DMS53 (cell line): Measurements from ENCODE around the gene KCTD2.

Source experiments
- DNase-seq: peaks from one replicate; lab custom pipeline; 2025; lab: John Stamatoyannopoulos, UW

Gene KCTD2

DNA sequence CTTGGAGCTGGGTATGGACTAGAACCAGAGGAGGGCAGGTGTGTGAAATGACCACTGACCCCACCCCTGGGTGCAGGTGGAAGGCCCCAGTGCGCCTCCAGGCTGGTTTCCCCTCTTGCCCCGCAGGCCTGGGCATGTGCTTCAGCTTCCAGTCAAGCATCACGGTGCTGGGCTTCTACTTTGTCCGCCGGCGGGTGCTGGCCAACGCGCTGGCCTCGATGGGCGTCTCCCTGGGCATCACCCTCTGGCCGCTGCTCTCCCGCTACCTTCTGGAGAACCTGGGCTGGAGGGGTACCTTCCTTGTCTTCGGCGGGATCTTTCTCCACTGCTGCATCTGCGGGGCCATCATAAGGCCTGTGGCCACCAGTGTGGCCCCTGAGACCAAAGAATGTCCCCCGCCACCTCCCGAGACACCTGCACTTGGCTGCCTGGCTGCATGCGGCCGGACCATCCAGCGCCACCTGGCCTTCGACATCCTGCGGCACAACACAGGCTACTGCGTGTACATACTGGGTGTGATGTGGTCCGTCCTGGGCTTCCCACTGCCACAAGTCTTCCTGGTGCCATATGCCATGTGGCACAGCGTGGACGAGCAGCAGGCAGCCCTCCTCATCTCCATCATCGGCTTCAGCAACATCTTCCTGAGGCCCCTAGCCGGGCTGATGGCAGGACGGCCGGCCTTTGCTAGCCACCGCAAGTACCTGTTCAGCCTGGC, 53.0 kb downstream of the KCTD2 start:
- no peak for DNase-seq

DNA sequence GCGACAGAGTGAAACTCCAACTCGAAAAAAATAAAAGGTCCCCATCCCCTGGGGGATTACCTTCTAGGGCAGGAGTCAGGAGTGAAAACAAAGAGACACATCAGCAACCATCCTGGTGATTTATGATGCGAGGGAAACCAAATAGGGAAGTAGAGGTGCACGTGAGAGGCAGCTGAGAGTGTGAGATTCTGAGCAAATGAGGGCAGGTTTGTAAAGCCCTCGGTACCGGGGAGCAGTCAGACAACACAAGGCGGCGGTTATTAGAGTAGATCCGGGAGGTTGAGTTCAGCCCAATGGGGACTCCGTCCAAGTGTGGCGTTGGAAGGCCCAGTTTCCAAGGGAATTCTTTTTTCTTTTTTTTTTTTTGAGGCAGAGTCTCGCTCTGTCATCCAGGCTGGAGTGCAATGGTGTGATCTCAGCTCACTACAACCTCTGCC, 55.4 kb downstream of the KCTD2 start:
- DNase-seq = no peak

- DNase-seq = no peak
Observed at GRCh38 chr17:75103601-75104554, 56.9 kb downstream of the KCTD2 start.

GRCh38 chr17:75105126-75106080, 58.4 kb downstream of the KCTD2 start:
- peak; percentile 92 for DNase-seq

- no peak for DNase-seq
Observed at GRCh38 chr17:75108193-75108592, 61.2 kb downstream of the KCTD2 start.

- peak; percentile 34 for DNase-seq
Observed at GRCh38 chr17:75109046-75109406, 62.0 kb downstream of the KCTD2 start.

GRCh38 chr17:75109407-75110233, 62.6 kb downstream of the KCTD2 start, which contains the start of gene ARMC7:
ARMC7 (plus strand) TSS chr17:75109969; CDS start chr17:75110289, 320 bp downstream.
- peak; percentile 95 for DNase-seq

DNA sequence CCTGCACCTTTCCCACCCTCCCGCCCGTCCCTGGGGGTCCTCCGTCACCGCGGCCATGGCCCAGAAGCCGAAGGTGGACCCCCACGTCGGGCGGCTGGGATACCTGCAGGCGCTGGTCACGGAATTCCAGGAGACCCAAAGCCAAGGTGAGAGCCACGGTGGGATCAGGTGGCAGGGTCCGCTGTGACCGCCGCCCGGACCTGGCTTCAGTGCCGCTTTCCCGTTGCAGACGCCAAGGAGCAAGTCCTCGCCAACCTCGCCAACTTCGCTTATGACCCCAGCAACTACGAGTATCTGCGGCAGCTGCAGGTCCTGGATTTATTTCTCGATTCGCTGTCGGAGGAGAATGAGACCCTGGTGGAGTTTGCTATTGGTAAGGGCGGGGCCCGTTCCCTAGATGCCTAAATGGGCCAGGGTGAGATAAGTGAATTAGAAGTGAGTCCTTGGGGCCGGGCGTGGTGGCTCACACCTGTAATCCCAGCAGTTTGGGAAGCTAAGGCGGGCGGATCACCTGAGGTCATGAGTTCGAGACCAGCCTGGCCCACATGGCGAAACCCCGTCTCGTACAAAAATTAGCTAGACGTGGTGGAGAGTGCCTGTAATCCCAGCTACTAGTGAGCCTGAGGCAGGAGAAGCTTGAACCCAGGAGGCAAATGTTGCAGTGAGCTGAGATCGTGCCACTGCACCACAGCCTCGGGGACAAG, 63.4 kb downstream of the KCTD2 start:
- peak; percentile 58 for DNase-seq

DNA sequence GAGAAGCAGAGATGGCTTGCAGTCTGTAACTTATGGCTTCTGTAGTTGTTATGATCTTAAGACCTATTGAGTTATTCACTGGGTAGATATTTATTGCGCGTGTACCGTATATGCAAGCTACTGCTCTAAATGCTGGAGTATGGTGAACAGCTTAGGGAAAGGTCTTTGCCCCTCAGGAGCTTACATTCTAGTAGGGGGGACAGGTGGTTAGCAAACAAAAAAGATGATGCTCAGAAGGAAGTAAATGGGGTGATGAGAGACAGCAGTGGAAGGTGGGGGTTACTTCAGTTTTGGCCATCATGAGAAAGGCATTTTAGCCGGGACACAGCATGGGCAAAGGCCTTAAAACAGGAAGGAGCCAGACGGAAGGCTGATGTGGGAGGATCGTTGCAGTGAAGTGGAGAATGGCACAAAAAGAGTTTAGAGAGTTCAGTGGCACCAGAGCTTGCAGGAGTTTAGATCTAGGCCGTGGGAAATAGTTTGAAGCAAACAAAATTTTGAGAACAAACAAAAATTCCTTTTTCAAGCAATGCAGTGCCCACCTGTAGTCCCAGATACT, 64.8 kb downstream of the KCTD2 start:
- no peak for DNase-seq

DNA sequence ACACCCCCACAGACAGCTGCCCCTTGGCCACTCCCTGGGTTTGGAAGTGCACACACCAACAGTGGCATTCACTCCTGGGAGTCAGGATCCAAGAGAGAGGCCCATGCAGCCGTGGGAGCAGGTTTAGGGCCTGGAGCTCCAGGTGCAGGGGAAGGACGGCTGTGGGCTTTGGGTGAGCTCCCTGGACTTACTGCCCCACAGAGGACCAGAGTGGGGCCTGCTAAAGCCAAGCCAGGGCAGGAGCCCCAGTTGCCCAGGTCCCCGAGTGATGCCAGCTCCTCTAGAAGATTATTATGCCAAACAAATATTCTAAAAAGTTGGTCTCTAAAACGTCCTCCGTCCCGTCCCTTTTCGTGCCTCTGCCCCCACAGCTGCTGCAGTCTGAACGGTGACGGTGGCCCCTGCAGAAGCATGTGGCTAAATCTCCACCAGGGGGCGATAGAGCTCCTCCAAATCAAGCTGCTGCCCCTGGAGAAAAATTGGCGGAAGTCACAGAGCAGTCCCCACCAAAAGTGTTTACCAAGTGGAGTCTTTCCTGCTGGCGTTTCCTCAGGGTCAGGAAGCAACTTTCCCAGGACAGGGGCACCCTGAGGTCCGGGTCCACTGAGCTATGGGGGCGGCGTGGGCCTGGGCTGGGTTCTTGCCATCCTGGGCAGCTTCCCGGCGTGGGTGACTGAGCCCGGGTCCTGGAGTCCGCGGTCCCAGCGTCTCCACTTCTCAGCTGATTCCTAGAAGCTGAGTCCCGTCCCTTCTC, 67.0 kb downstream of the KCTD2 start:
- peak; percentile 93 for DNase-seq

- no peak for DNase-seq
Observed at GRCh38 chr17:75114552-75115314, 67.7 kb downstream of the KCTD2 start.
